A673 (cell line): ENCODE data around the gene TAF7L. TPM values are rescaled to one million over a fixed set of nuclear protein-coding genes. Genes with fewer than 3 reads are reported as not detected.
"Not testable (repeated sequence)": the region's sequence is repeated elsewhere in the genome, so short reads cannot be mapped to it uniquely, and the experiment has no call there.

Experiments
- Bru-seq: library from RNA; stranded (reverse); fragments of 400-500 nt; gene quantifications from one replicate; lab custom pipeline; 2021; lab: Mats Ljungman, UMichigan
- BruChase-seq, 2 experiments: library from RNA; stranded (reverse); fragments of 400-500 nt; gene quantifications; one replicate each; lab custom pipeline; 2021; lab: Mats Ljungman, UMichigan
- BruUV-seq: library from RNA; stranded (reverse); fragments of 400-500 nt; replicated peaks from 2 replicates; lab custom pipeline; 2021; lab: Mats Ljungman, UMichigan
- CTCF ChIA-PET: fragments of 300-600 bp; sonication (Branson Sonifier 250); formaldehyde crosslinking; loops from one replicate; lab custom pipeline; 2022; ENCODE audit warnings: antibody characterized with exemption; lab: Charles Lee
- POLR2A ChIA-PET: fragments of 300-600 bp; sonication (Branson Sonifier 250); formaldehyde crosslinking; loops from one replicate; lab custom pipeline; 2022; ENCODE audit warnings: antibody characterized with exemption; ENCODE audit not compliant: low non-redundant PET; lab: Charles Lee
- DNase-seq: peaks from one replicate; pipeline ENCODE4 v3.0.0-alpha.2; 2015; ENCODE audit warnings: low spot score
- H3K27ac ChIP-seq: fragments of 200-600 bp; sonication (generic); 2 replicates; pipeline ENCODE4 v1.5.1; 2016; ENCODE audit warnings: mixed run types, low read depth, mild to moderate bottlenecking, mixed read lengths, antibody characterized with exemption, low read length; ENCODE audit not compliant: poor library complexity, severe bottlenecking
- H3K27me3 ChIP-seq: fragments of 200-600 bp; sonication (generic); replicated peaks from 2 replicates; pipeline ENCODE4 v1.6.1; 2017; ENCODE audit warnings: mixed run types, low read depth, mild to moderate bottlenecking, mixed read lengths, antibody characterized with exemption, low read length; ENCODE audit not compliant: insufficient read depth, poor library complexity
- H3K36me3 ChIP-seq: fragments of 200-600 bp; sonication (generic); 2 replicates; pipeline ENCODE4 v1.6.1; 2016; ENCODE audit warnings: mixed run types, mild to moderate bottlenecking, mixed read lengths, antibody characterized with exemption, low read length; ENCODE audit not compliant: insufficient read depth, poor library complexity, severe bottlenecking
- H3K4me1 ChIP-seq: fragments of 200-600 bp; sonication (generic); 2 replicates; pipeline ENCODE4 v1.6.1; 2017; ENCODE audit warnings: mixed run types, mild to moderate bottlenecking, mixed read lengths, antibody characterized with exemption, low read length; ENCODE audit not compliant: insufficient read depth, poor library complexity, severe bottlenecking
- H3K4me3 ChIP-seq: fragments of 200-600 bp; sonication (generic); 2 replicates; pipeline ENCODE4 v1.5.1; 2016; ENCODE audit warnings: low read depth, mixed run types, mild to moderate bottlenecking, mixed read lengths, low read length; ENCODE audit not compliant: poor library complexity, severe bottlenecking
- H3K9me3 ChIP-seq: fragments of 200-600 bp; sonication (generic); 2 replicates; pipeline ENCODE4 v1.6.1; 2016; ENCODE audit warnings: mixed run types, low read depth, mild to moderate bottlenecking, mixed read lengths, antibody characterized with exemption, low read length; ENCODE audit not compliant: poor library complexity, severe bottlenecking
- CTCF ChIP-seq: fragments of 300-800, 200-600 bp; sonication (generic); conservative IDR thresholded peaks from 2 replicates; pipeline ENCODE4 v1.5.1; 2017; ENCODE audit warnings: low read depth, mild to moderate bottlenecking, antibody characterized with exemption, low read length, moderate library complexity, mixed read lengths
- EZH2 ChIP-seq: fragments of 200-600 bp; sonication (generic); IDR thresholded peaks from 2 replicates; pipeline ENCODE4 v1.6.1; 2017; ENCODE audit warnings: borderline replicate concordance, low read depth, mild to moderate bottlenecking, mixed read lengths, antibody characterized with exemption, low read length; ENCODE audit not compliant: poor library complexity, severe bottlenecking
- intact Hi-C: fragments of 100-400 bp; cut with micrococcal nuclease; formaldehyde crosslinking; loops from one replicate; pipeline ENCODE4 v1.10.0; 2022; ENCODE audit not compliant: unreplicated experiment
- long read RNA-seq: library from polyadenylated mRNA; stranded (forward); transcript quantifications from one replicate; pipeline ENCODE4 v2.0.0, GENCODE V29; 2022
- total RNA-seq: library from RNA; stranded (reverse); gene quantifications from 2 replicates; pipeline ENCODE4 v1.2.3, GENCODE V29; 2021

Gene TAF7L
- 0.70 and 0.88 TPM in 2 replicates for total RNA-seq
- Bru-seq, nascent RNA: percentile 36 among the genes with signal in this experiment
- BruChase-seq, experiment 1, labeled RNA remaining after a 2-hour chase: percentile 38 among the genes with signal in this experiment
- percentile 41 among the genes with signal in this experiment for BruChase-seq, experiment 2, labeled RNA remaining after a 6-hour chase
- long read RNA-seq, partial matches to known transcripts: 0 of 1 reads
- long read RNA-seq, other reads (novel, unspliced or antisense): 1 of 1 reads

GRCh38 chrX:101290957-101291603 is at the start of gene TAF7L:
TSS of gene TAF7L (minus strand) at chrX:101291334. CDS start at chrX:101287543, 3,791 bp downstream.
- no peaks in the 10 kb centered on the region for H3K9me3 ChIP-seq
- intact Hi-C loops: no loop called here
- no peak for DNase-seq
- no peaks in the 10 kb centered on the region for H3K4me1 ChIP-seq
- no TSS peak for BruUV-seq
- ChIA-PET POLR2A (no interaction called here), CTCF (no interaction called here)
- TF ChIP-seq CTCF (no peak), EZH2 (no peak)
- H3K4me3 ChIP-seq: no peak within 1 kb of the TSS
- H3K27me3 ChIP-seq: no peaks in the 10 kb centered on the region
- H3K27ac ChIP-seq: no peak within 1 kb of the TSS
- H3K36me3 ChIP-seq: no peaks in the 10 kb centered on the region

- no peaks in the 10 kb centered on the region for H3K36me3 ChIP-seq
- ChIA-PET POLR2A (interaction anchor here (0.7 kb wide), 1 partner anchor 11 kb away, joined by 4 read pairs; the partner anchor contains the start of gene TIMM8A), CTCF (no interaction called here)
- no peaks in the 10 kb centered on the region for H3K9me3 ChIP-seq
- no peak overlapping the region for H3K4me3 ChIP-seq
- BruUV-seq: no TSS peak
- intact Hi-C loops: no loop called here
- H3K4me1 ChIP-seq: no peaks in the 10 kb centered on the region
- DNase-seq: no peak
- H3K27me3 ChIP-seq: no peaks in the 10 kb centered on the region
- no peak for TF ChIP-seq EZH2
- no peak for TF ChIP-seq CTCF
- H3K27ac ChIP-seq: no peak overlapping the region
These were observed 46.7 kb upstream of the TAF7L start for GRCh38 chrX:101337776-101338271.

- H3K27me3 ChIP-seq, H3K36me3 ChIP-seq, H3K4me1 ChIP-seq, H3K27ac ChIP-seq, DNase-seq, POLR2A ChIA-PET, H3K4me3 ChIP-seq, intact Hi-C loops, CTCF ChIA-PET, BruUV-seq, H3K9me3 ChIP-seq: not testable (repeated sequence)
These were observed 43.2 kb upstream of the TAF7L start for GRCh38 chrX:101334310-101334709.

- H3K4me1 ChIP-seq, H3K9me3 ChIP-seq, POLR2A ChIA-PET, H3K4me3 ChIP-seq, H3K27ac ChIP-seq, DNase-seq, intact Hi-C loops, BruUV-seq, H3K27me3 ChIP-seq, H3K36me3 ChIP-seq, CTCF ChIA-PET: not testable (repeated sequence)
These were observed 35.5 kb upstream of the TAF7L start for GRCh38 chrX:101326600-101326999.
